K562 (cell line): ENCODE results near the gene ZNF384. TPM values are rescaled to one million over a fixed set of nuclear protein-coding genes. Genes with fewer than 3 reads are reported as not detected.

Source experiments
- AFF1 ChIP-seq, 2 experiments: fragments of 450-650 bp; IDR thresholded peaks; 2 replicates each; pipeline ENCODE4 v1.6.1; 2018; ENCODE audit warnings: mild to moderate bottlenecking in 2 of 2, low read depth in 1 of 2; ENCODE audit not compliant: partially characterized antibody in 2 of 2
- CHD1 ChIP-seq: fragments of 200-600 bp; sonication (generic); IDR thresholded peaks from one replicate; pipeline ENCODE4 v1.6.1; 2012; ENCODE audit warnings: mild to moderate bottlenecking, moderate library complexity, low read length, inconsistent platforms
- FOXA1 ChIP-seq: fragments of 450-650 bp; IDR thresholded peaks from 2 replicates; pipeline ENCODE4 v1.6.1; 2016; ENCODE audit warnings: mild to moderate bottlenecking, borderline replicate concordance
- HMGN3 ChIP-seq: IDR thresholded peaks from 2 replicates; pipeline ENCODE4 v1.6.1; 2011; ENCODE audit warnings: borderline replicate concordance, low read depth, mild to moderate bottlenecking, mixed read lengths, low read length; ENCODE audit not compliant: insufficient read length; ENCODE audit errors: extremely low read depth
- MAX ChIP-seq: sonication (generic); formaldehyde crosslinking; IDR thresholded peaks from 2 replicates; pipeline ENCODE4 v1.9.0; 2022; ENCODE audit warnings: mild to moderate bottlenecking, missing genetic modification reagents
- MYNN ChIP-seq, 2 experiments: sonication (generic); formaldehyde crosslinking in 1 of 2; IDR thresholded peaks; 2 replicates each; pipeline versions ENCODE4 v1.5.0 to v1.6.1; 2016 to 2020; ENCODE audit warnings: antibody characterized with exemption in 1 of 2, missing genetic modification reagents in 1 of 2
- NR3C1 ChIP-seq: sonication (generic); formaldehyde crosslinking; IDR thresholded peaks from 2 replicates; pipeline ENCODE4 v1.8.1; 2022; ENCODE audit warnings: missing genetic modification reagents
- PHF8 ChIP-seq: fragments of 200-600 bp; sonication (generic); IDR thresholded peaks from 2 replicates; pipeline ENCODE4 v1.6.1; 2012; ENCODE audit warnings: mixed run types, mild to moderate bottlenecking, inconsistent platforms, low read length, moderate library complexity, borderline replicate concordance
- PML ChIP-seq: IDR thresholded peaks from 2 replicates; pipeline ENCODE4 v1.6.1; 2012; ENCODE audit warnings: low read length, inconsistent platforms
- POLR2G ChIP-seq: fragments of 200-400 bp; formaldehyde crosslinking; IDR thresholded peaks from 2 replicates; pipeline ENCODE4 v1.6.1; 2017; ENCODE audit warnings: low read depth, mild to moderate bottlenecking, antibody characterized with exemption, low read length, moderate library complexity
- SMAD4 ChIP-seq: fragments of 250-450 bp; sonication (Bioruptor Pico); conservative IDR thresholded peaks from 2 replicates; pipeline ENCODE4 v1.8.0; 2021; ENCODE audit warnings: inconsistent platforms, mild to moderate bottlenecking, moderate library complexity
- SMARCE1 ChIP-seq: fragments of 450-650 bp; IDR thresholded peaks from 2 replicates; pipeline ENCODE4 v1.7.1; 2016; ENCODE audit warnings: mild to moderate bottlenecking
- SRSF1 ChIP-seq: fragments of 200-400 bp; formaldehyde crosslinking; IDR thresholded peaks from 2 replicates; pipeline ENCODE4 v1.6.1; 2017; ENCODE audit warnings: mild to moderate bottlenecking, low read depth, low read length, moderate library complexity
- TARDBP ChIP-seq: fragments of 450-650 bp; IDR thresholded peaks from 2 replicates; pipeline ENCODE4 v1.6.1; 2016
- TCF7 ChIP-seq: sonication (generic); IDR thresholded peaks from 2 replicates; pipeline ENCODE4 v1.6.1; 2016; ENCODE audit warnings: antibody characterized with exemption, borderline replicate concordance
- THAP7 ChIP-seq: fragments of 250-450 bp; sonication (Bioruptor Pico); IDR thresholded peaks from 2 replicates; pipeline ENCODE4 v1.5.0; 2021
- ZBED1 ChIP-seq: IDR thresholded peaks from 2 replicates; pipeline ENCODE4 v1.6.1; 2014
- ZBTB9 ChIP-seq: fragments of 450-650 bp; formaldehyde crosslinking; IDR thresholded peaks from 2 replicates; pipeline ENCODE4 v1.4.0; 2020; ENCODE audit warnings: mild to moderate bottlenecking, moderate library complexity
- ZKSCAN3 ChIP-seq: fragments of 250-450 bp; sonication (Bioruptor Pico); IDR thresholded peaks from 2 replicates; pipeline ENCODE4 v1.4.0; 2020
- ZKSCAN8 ChIP-seq: fragments of 200-800 bp; sonication (Bioruptor generic); IDR thresholded peaks from 2 replicates; pipeline ENCODE4 v1.6.1; 2016; ENCODE audit warnings: missing genetic modification characterization, missing compliant biosample characterization
- ZNF551 ChIP-seq: fragments of 250-450 bp; sonication (Bioruptor Pico); IDR thresholded peaks from 2 replicates; pipeline ENCODE4 v1.5.0; 2021; ENCODE audit warnings: mild to moderate bottlenecking, moderate library complexity
- ZNF695 ChIP-seq: fragments of 450-650 bp; formaldehyde crosslinking; IDR thresholded peaks from 2 replicates; pipeline ENCODE4 v1.4.0; 2020; ENCODE audit warnings: mild to moderate bottlenecking, moderate library complexity
- ZNF766 ChIP-seq: fragments of 200-800 bp; sonication (Bioruptor generic); conservative IDR thresholded peaks from 2 replicates; pipeline ENCODE4 v1.6.1; 2016; ENCODE audit warnings: missing genetic modification characterization, missing compliant biosample characterization
- polyA plus RNA-seq, 8 experiments: library from polyadenylated mRNA; depleted of rRNA in 4 of 8; stranded (reverse) in 5 of 8; unstranded in 3 of 8; fragments of >200 nt; fragmentation: Nextera tagmentation in 2 of 8; fragmentation: Illumina TruSeq in 1 of 8; extraction: Ambion mirVana in 2 of 8; extraction: Trizol in 1 of 8; gene quantifications; 2 replicates each; pipeline versions ENCODE4 v1.2.1 to v1.2.3, GENCODE V29; 2011 to 2014; ENCODE audit warnings: inconsistent platforms in 1 of 8, missing spikeins in 1 of 8
- total RNA-seq, 7 experiments: library from RNA; depleted of rRNA in 6 of 7; stranded (reverse); fragments of >200 nt in 6 of 7; fragmentation: Illumina TruSeq in 2 of 7; extraction: Trizol in 2 of 7; gene quantifications; 2 replicates each; pipeline versions ENCODE4 v1.2.1 to v1.2.3, GENCODE V29; 2011 to 2021; ENCODE audit warnings: low replicate concordance in 1 of 7

ZNF384 gene
- total and polyA plus RNA-seq, 9 of the 15 experiments (the other 6 are each of a cell fraction or from before 2014, with no cell fraction given) = 0.36 to 64.8 (median 21.3) TPM

- TF ChIP-seq ZBTB9 (CRISPR knock-in tag) (0 out of 2 replicates have a peak, but pooled peaks have one; percentile 47), SMAD4 (CRISPR knock-in tag) (peak; percentile 54; the same call in 1 of the 2 replicates), ZKSCAN8 (CRISPR knock-in tag) (peak; percentile 50; the same call in 1 of the 2 replicates), ZNF695 (CRISPR knock-in tag) (no peak), PML (no peak), AFF1 (IDR thresholded peaks at IDR 0.05; ENCODE audit: low read depth in 1 of 2, partially characterized antibody in 2 of 2) (peak in 1 of 2 experiments; percentile 39), ZNF766 (CRISPR knock-in tag) (peak; percentile 90), PHF8 (peak; percentile 60; the same call in 1 of the 2 replicates), MAX (CRISPR knock-in tag) (peak; percentile 34; the same call in 1 of the 2 replicates), MYNN (IDR thresholded peaks at IDR 0.05) (no peak), MYNN (CRISPR knock-in tag; IDR thresholded peaks at IDR 0.05) (no peak), CHD1 (no peak), ZBED1 (no peak), ZNF551 (CRISPR knock-in tag) (no peak), FOXA1 (no peak), TARDBP (no peak; the same call in 1 of the 2 replicates), SMARCE1 (0 out of 2 replicates have a peak, but pooled peaks have one; percentile 3), HMGN3 (no peak), THAP7 (CRISPR knock-in tag) (0 out of 2 replicates have a peak, but pooled peaks have one; percentile 64), SRSF1 (no peak), TCF7 (no peak), POLR2G (peak; percentile 54; the same call in 1 of the 2 replicates), NR3C1 (no peak), ZKSCAN3 (CRISPR knock-in tag) (no peak)
Observed at GRCh38 chr12:6662906-6663742, 26.1 kb downstream of the ZNF384 start, which contains the start of gene ING4 (continued).
